ENCODE results near the gene TMEM121.
"Not testable (repeated sequence)": the region's sequence is repeated elsewhere in the genome, so short reads cannot be mapped to it uniquely, and the experiment has no call there.

TMEM121 gene

DNA sequence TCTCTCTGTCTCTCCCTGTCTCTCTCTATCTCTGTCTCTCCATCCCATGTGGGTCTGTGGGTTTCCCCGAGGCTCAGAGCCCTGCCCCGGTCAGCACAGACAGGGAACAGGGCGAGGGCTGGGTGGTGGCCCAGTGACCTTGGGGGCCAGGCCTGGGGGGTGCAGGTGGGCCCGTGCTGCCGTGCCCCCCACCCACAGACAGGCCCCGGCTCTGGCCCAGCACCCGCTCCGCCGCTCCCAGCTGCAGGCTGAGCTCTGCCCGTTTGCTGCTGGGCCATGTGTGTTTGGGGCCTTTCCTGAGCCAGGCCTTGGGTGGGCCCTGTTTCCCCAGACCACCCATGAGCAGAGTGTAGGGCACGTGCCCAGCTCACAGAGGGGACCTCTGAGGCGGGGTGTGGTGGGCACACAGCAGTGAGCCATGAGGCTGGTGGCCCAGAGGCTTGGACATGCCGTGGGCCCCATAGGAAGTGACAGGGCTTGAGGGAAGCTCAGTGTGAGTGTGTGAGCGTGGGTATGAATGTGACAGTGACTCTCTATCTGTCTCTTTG, 51.0 kb downstream of the TMEM121 start:
- Mint-ChIP-seq H3K4me1 (no peaks in the 10 kb centered on the region), H3K9me3 (peaks cover 55% of the 10 kb centered on the region), H3K36me3 (ENCODE audit: low read depth) (peaks cover 29% of the 10 kb centered on the region), H3K4me3 (no peak overlapping the region), H3K27ac (no peak overlapping the region), H3K27me3 (ENCODE audit: low read depth, poor library complexity) (peaks cover 3% of the 10 kb centered on the region)
- no peak for DNase-seq
- TF ChIP-seq, protein P1, sequence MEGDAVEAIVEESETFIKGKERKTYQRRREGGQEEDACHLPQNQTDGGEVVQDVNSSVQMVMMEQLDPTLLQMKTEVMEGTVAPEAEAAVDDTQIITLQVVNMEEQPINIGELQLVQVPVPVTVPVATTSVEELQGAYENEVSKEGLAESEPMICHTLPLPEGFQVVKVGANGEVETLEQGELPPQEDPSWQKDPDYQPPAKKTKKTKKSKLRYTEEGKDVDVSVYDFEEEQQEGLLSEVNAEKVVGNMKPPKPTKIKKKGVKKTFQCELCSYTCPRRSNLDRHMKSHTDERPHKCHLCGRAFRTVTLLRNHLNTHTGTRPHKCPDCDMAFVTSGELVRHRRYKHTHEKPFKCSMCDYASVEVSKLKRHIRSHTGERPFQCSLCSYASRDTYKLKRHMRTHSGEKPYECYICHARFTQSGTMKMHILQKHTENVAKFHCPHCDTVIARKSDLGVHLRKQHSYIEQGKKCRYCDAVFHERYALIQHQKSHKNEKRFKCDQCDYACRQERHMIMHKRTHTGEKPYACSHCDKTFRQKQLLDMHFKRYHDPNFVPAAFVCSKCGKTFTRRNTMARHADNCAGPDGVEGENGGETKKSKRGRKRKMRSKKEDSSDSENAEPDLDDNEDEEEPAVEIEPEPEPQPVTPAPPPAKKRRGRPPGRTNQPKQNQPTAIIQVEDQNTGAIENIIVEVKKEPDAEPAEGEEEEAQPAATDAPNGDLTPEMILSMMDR (IDR thresholded peaks at IDR 0.05), result no peak

DNA sequence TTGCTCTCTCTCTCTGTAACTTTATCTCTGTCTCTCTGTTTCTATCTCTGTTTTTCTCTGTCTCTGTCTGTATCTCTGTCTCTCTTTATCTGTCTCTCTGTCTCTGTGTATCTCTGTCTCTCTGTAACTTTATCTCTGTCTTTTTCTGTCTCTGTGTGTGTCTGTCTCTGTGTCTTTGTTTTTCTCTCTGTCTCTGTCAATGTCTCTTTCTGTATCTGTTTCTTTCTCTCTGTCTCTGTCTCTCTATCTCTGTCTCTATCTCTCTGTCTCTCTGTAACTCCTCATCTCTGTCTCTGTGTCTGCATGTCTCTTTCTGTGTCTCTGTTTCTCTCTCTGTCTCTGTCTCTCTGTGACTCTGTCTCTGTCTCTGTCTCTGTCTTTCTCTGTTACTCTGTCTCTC, 51.7 kb downstream of the TMEM121 start:
- TF ChIP-seq, protein P1 (IDR thresholded peaks at IDR 0.05), result no peak
- Mint-ChIP-seq H3K4me3 (no peak overlapping the region), H3K27me3 (ENCODE audit: low read depth, poor library complexity) (peaks cover 3% of the 10 kb centered on the region), H3K4me1 (no peaks in the 10 kb centered on the region), H3K36me3 (ENCODE audit: low read depth) (peaks cover 26% of the 10 kb centered on the region), H3K9me3 (peaks cover 59% of the 10 kb centered on the region), H3K27ac (peak overlapping the region; percentile 2)
- no peak for DNase-seq

DNA sequence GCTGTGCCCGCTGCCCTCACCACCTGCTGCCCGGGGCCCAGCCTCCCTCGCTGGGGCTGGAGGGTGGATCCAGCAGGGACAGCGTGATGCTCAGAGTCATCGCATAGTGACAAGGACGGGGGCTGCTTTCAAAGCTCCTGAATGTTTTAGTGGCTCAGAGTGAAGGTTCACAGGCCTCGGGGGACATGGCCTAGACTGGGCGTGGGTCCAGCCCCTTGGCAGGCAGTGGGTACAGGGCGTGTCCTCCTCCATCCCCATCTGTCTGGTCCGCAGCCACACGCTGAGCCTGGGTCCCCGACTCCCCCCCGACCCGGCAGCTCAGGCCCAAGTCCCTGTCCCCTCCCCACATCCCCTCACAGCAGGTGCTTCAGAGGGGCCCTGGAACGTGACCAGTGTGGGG, 52.8 kb downstream of the TMEM121 start:
- not testable (repeated sequence) for H3K27ac Mint-ChIP-seq; DNase-seq; H3K4me3 Mint-ChIP-seq; H3K27me3 Mint-ChIP-seq (ENCODE audit: low read depth, poor library complexity); H3K4me1 Mint-ChIP-seq
- peaks cover 54% of the 10 kb centered on the region for H3K9me3 Mint-ChIP-seq
- peaks cover 23% of the 10 kb centered on the region for H3K36me3 Mint-ChIP-seq (ENCODE audit: low read depth)

Measured in nephron progenitor cell (in vitro differentiated cells).